ENCODE measurements around the gene NHSL2. TPM values are rescaled to one million over a fixed set of nuclear protein-coding genes. Genes with fewer than 3 reads are reported as not detected.

NHSL2 gene
- total and polyA plus RNA-seq, 2 experiments from 2014 or later: 4.7 to 9.5 TPM

DNA sequence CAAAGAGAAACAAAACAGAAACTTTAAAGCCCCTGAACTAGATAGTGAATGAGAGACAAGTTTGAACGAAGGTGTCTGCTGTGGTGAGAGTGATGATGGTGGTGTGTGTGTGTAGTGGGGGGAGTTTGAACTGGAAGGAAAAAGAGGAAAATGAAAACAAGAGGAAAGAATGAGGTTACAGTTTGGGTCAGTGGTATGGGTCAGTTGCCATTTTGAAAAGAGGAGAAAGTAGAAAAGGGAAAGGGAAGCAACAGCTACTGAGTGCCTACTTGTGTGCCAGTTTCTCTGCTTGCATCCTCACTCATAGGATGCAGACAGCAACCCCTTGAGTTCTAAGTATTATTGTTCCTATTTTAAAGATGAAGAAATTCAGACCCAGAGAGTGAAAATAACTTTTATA is 26.0 kb downstream of the NHSL2 start (continued):
- TF ChIP-seq, protein P1, sequence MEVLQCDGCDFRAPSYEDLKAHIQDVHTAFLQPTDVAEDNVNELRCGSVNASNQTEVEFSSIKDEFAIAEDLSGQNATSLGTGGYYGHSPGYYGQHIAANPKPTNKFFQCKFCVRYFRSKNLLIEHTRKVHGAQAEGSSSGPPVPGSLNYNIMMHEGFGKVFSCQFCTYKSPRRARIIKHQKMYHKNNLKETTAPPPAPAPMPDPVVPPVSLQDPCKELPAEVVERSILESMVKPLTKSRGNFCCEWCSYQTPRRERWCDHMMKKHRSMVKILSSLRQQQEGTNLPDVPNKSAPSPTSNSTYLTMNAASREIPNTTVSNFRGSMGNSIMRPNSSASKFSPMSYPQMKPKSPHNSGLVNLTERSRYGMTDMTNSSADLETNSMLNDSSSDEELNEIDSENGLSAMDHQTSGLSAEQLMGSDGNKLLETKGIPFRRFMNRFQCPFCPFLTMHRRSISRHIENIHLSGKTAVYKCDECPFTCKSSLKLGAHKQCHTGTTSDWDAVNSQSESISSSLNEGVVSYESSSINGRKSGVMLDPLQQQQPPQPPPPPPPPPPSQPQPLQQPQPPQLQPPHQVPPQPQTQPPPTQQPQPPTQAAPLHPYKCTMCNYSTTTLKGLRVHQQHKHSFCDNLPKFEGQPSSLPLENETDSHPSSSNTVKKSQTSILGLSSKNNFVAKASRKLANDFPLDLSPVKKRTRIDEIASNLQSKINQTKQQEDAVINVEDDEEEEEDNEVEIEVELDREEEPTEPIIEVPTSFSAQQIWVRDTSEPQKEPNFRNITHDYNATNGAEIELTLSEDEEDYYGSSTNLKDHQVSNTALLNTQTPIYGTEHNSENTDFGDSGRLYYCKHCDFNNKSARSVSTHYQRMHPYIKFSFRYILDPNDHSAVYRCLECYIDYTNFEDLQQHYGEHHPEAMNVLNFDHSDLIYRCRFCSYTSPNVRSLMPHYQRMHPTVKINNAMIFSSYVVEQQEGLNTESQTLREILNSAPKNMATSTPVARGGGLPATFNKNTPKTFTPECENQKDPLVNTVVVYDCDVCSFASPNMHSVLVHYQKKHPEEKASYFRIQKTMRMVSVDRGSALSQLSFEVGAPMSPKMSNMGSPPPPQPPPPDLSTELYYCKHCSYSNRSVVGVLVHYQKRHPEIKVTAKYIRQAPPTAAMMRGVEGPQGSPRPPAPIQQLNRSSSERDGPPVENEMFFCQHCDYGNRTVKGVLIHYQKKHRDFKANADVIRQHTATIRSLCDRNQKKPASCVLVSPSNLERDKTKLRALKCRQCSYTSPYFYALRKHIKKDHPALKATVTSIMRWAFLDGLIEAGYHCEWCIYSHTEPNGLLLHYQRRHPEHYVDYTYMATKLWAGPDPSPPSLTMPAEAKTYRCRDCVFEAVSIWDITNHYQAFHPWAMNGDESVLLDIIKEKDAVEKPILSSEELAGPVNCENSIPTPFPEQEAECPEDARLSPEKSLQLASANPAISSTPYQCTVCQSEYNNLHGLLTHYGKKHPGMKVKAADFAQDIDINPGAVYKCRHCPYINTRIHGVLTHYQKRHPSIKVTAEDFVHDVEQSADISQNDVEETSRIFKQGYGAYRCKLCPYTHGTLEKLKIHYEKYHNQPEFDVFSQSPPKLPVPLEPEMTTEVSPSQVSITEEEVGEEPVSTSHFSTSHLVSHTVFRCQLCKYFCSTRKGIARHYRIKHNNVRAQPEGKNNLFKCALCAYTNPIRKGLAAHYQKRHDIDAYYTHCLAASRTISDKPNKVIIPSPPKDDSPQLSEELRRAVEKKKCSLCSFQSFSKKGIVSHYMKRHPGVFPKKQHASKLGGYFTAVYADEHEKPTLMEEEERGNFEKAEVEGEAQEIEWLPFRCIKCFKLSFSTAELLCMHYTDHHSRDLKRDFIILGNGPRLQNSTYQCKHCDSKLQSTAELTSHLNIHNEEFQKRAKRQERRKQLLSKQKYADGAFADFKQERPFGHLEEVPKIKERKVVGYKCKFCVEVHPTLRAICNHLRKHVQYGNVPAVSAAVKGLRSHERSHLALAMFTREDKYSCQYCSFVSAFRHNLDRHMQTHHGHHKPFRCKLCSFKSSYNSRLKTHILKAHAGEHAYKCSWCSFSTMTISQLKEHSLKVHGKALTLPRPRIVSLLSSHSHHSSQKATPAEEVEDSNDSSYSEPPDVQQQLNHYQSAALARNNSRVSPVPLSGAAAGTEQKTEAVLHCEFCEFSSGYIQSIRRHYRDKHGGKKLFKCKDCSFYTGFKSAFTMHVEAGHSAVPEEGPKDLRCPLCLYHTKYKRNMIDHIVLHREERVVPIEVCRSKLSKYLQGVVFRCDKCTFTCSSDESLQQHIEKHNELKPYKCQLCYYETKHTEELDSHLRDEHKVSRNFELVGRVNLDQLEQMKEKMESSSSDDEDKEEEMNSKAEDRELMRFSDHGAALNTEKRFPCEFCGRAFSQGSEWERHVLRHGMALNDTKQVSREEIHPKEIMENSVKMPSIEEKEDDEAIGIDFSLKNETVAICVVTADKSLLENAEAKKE (CRISPR knock-in tag; IDR thresholded peaks at IDR 0.05): no peak
- no peak for TF ChIP-seq POLR2AphosphoS5 (IDR thresholded peaks at IDR 0.05; ENCODE audit: low read depth)
- TF ChIP-seq, protein P2, sequence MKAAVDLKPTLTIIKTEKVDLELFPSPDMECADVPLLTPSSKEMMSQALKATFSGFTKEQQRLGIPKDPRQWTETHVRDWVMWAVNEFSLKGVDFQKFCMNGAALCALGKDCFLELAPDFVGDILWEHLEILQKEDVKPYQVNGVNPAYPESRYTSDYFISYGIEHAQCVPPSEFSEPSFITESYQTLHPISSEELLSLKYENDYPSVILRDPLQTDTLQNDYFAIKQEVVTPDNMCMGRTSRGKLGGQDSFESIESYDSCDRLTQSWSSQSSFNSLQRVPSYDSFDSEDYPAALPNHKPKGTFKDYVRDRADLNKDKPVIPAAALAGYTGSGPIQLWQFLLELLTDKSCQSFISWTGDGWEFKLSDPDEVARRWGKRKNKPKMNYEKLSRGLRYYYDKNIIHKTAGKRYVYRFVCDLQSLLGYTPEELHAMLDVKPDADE (IDR thresholded peaks at IDR 0.05): no peak
- TF ChIP-seq EZH2 (IDR thresholded peaks at IDR 0.05; ENCODE audit: low read depth, unreplicated experiment): no peak

DNA sequence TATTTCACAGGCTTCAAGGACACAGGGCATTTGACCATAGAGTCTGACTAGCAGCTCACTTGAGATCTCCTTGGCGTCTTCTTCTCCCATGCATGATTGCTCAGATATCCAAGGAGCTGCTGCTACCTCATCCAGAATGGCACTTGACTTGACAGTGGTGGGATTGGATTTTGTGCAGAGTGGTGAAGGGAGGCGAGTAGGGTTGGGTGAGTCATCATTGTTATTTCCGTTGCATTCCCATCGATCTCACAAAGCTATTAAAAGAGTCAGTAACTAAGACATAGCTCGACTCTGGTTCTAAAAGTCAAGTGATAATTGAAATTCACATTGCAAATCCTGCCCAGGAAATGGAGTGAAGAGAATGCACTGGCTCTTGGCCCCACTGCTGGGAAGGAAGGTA is 27.7 kb downstream of the NHSL2 start:
- Histone ChIP-seq H3K36me3 (ENCODE audit: insufficient read depth) (no peaks in the 10 kb centered on the region), H4K20me1 (replicated peaks; ENCODE audit: insufficient read depth) (no peaks in the 10 kb centered on the region), H3K9me2 (ENCODE audit: insufficient read depth) (no peaks in the 10 kb centered on the region), H2AFZ (no peak overlapping the region), H3K4me1 (ENCODE audit: insufficient read depth) (peaks cover 17% of the 10 kb centered on the region), H3K27me3 (ENCODE audit: insufficient read depth) (no peaks in the 10 kb centered on the region), H3K4me2 (no peak overlapping the region), H3K79me2 (replicated peaks; ENCODE audit: insufficient read depth) (peaks cover 26% of the 10 kb centered on the region), H3K4me3 (no peak overlapping the region), H3K27ac (ENCODE audit: low read depth) (no peak overlapping the region), H3F3A (replicated peaks; ENCODE audit: low read depth) (no peaks in the 10 kb centered on the region)
- no peak for ATAC-seq
- Mint-ChIP-seq H3K4me1 (peaks cover 43% of the 10 kb centered on the region), H3K36me3 (ENCODE audit: low read depth) (no peaks in the 10 kb centered on the region; the same call in 2 of the 3 replicates), H3K9me3 (no peaks in the 10 kb centered on the region), H3K4me3 (no peak overlapping the region), H3K27ac (no peak overlapping the region), H3K27me3 (ENCODE audit: insufficient read depth, low read depth, poor library complexity) (peaks cover 4% of the 10 kb centered on the region)
- no peak for DNase-seq (ENCODE audit: low spot score)
- TF ChIP-seq EZH2phosphoT487 (IDR thresholded peaks at IDR 0.05; ENCODE audit: unreplicated experiment): no peak
- TF ChIP-seq, protein P3, sequence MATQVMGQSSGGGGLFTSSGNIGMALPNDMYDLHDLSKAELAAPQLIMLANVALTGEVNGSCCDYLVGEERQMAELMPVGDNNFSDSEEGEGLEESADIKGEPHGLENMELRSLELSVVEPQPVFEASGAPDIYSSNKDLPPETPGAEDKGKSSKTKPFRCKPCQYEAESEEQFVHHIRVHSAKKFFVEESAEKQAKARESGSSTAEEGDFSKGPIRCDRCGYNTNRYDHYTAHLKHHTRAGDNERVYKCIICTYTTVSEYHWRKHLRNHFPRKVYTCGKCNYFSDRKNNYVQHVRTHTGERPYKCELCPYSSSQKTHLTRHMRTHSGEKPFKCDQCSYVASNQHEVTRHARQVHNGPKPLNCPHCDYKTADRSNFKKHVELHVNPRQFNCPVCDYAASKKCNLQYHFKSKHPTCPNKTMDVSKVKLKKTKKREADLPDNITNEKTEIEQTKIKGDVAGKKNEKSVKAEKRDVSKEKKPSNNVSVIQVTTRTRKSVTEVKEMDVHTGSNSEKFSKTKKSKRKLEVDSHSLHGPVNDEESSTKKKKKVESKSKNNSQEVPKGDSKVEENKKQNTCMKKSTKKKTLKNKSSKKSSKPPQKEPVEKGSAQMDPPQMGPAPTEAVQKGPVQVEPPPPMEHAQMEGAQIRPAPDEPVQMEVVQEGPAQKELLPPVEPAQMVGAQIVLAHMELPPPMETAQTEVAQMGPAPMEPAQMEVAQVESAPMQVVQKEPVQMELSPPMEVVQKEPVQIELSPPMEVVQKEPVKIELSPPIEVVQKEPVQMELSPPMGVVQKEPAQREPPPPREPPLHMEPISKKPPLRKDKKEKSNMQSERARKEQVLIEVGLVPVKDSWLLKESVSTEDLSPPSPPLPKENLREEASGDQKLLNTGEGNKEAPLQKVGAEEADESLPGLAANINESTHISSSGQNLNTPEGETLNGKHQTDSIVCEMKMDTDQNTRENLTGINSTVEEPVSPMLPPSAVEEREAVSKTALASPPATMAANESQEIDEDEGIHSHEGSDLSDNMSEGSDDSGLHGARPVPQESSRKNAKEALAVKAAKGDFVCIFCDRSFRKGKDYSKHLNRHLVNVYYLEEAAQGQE (IDR thresholded peaks at IDR 0.05; ENCODE audit: unreplicated experiment): no peak

Measured in GM23338 (cell line).